Glomerular visceral epithelial cell (primary cell): ENCODE measurements around the gene TREML1.
"Not testable (repeated sequence)": the region's sequence is repeated elsewhere in the genome, so short reads cannot be mapped to it uniquely, and the experiment has no call there.

Experiments
- DNase-seq: peaks from one replicate; pipeline ENCODE4 v3.0.0-alpha.2; 2016; ENCODE audit errors: extremely low spot score

TREML1 gene

GRCh38 chr6:41147917-41148316 lies 6.2 kb downstream of the TREML1 start:
- no peak for DNase-seq

- DNase-seq: no peak
These were observed 17.2 kb downstream of the TREML1 start for GRCh38 chr6:41136911-41137310.

- no peak for DNase-seq
These were observed 18.9 kb downstream of the TREML1 start for GRCh38 chr6:41135062-41135832.

GRCh38 chr6:41132254-41132653 lies 21.9 kb downstream of the TREML1 start:
- DNase-seq: no peak

- no peak for DNase-seq
These were observed 28.9 kb downstream of the TREML1 start for GRCh38 chr6:41125282-41125681.

GRCh38 chr6:41122918-41123317 lies 31.2 kb downstream of the TREML1 start:
- DNase-seq: no peak

GRCh38 chr6:41122373-41122772 lies 31.8 kb downstream of the TREML1 start:
- no peak for DNase-seq

GRCh38 chr6:41120058-41120457 lies 34.1 kb downstream of the TREML1 start:
- no peak for DNase-seq

GRCh38 chr6:41119508-41119907 lies 34.6 kb downstream of the TREML1 start:
- no peak for DNase-seq

- not testable (repeated sequence) for DNase-seq
These were observed 39.1 kb downstream of the TREML1 start for GRCh38 chr6:41115027-41115426.

- DNase-seq: no peak
These were observed 43.1 kb downstream of the TREML1 start for GRCh38 chr6:41111017-41111416.

GRCh38 chr6:41103847-41104246 lies 50.3 kb downstream of the TREML1 start:
- DNase-seq: no peak

GRCh38 chr6:41100871-41101287 lies 53.3 kb downstream of the TREML1 start:
- no peak for DNase-seq
